ENCODE measurements around the gene NOD1. TPM values are rescaled to one million over a fixed set of nuclear protein-coding genes. Genes with fewer than 3 reads are reported as not detected.

The NOD1 gene
- total and polyA plus RNA-seq, 2 of the 8 experiments (the other 6 are each of a cell fraction or from before 2014, with no cell fraction given): 3.8 to 6.5 TPM

DNA sequence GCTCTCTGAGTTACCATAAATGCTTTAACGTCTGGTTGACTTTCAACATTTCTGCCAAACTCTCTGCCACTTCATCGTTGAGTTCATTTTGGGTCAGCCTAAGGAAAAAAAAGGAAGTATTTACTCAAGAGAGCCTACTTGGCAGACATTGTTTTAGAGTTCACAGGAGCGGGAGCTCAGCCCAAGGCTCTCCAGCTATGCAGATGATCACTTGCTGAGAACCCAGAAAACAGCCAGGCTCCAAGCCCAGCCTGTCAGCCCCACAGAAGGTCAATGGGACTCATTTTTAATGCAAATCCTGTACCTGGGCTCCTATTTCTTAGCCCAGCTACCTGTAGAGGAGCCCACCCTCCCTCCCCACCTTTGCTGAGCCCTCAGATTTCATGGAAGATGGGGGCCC is 45.5 kb downstream of the NOD1 start:
- no peak overlapping the region for H2BK20ac ChIP-seq (ENCODE audit: low read length)
- no peak overlapping the region for H3K23ac ChIP-seq (ENCODE audit: insufficient read length)
- no peaks in the 10 kb centered on the region for H3K27me3 ChIP-seq (replicated peaks in 1 of 4; ENCODE audit: control insufficient read depth in 3 of 4, extremely low read depth in 1 of 4, insufficient read depth in 3 of 4, low read length in 3 of 4)
- no peak overlapping the region for H2AFZ ChIP-seq (ENCODE audit: low read length)
- FAIRE-seq (no peak), DNase-seq (ENCODE audit: low read depth in 1 of 2, low spot score in 2 of 2) (no peak)
- H3K27ac ChIP-seq (ENCODE audit: low read depth, low read length): no peak overlapping the region
- H3K4me1 ChIP-seq (replicated peaks in 1 of 4; ENCODE audit: control insufficient read depth in 3 of 4, insufficient read depth in 4 of 4, low read length in 3 of 4): peaks cover 2 to 11% (median 10%) of the 10 kb centered on the region in 4 experiments; a peak in 4 of 7 replicates
- 19% methylated on average over 3 of the region's 3 CpGs; no CpG with 5 or more reads in 1 of the 2 experiments for WGBS, 2 experiments (ENCODE audit: extremely low coverage in 1 of 2, insufficient coverage in 1 of 2, insufficient read length in 1 of 2, insufficient replicate concordance in 2 of 2, low coverage in 1 of 2, low lambda C conversion rate in 2 of 2, missing lambda C conversion rate in 1 of 2)
- H3K4ac ChIP-seq (replicated peaks; ENCODE audit: insufficient read length, low read depth, low read length): no peak overlapping the region
- H3K56ac ChIP-seq (replicated peaks; ENCODE audit: insufficient read length, low read depth, low read length): no peak overlapping the region
- no peak overlapping the region for H2BK120ac ChIP-seq (replicated peaks; ENCODE audit: low read depth, low read length)
- no peaks in the 10 kb centered on the region for H3K23me2 ChIP-seq (ENCODE audit: low read depth, low read length)
- peak overlapping the region; percentile 6 to 39; a peak in 3 of 4 replicates for H3K4me2 ChIP-seq (ENCODE audit: insufficient read depth in 1 of 2, low read depth in 2 of 2, low read length in 2 of 2)
- H3K9me3 ChIP-seq (ENCODE audit: insufficient read depth in 2 of 2, low read depth in 1 of 2, low read length in 1 of 2): peaks cover 0 to 2% of the 10 kb centered on the region in 2 experiments; a peak in 1 of 4 replicates
- H3K18ac ChIP-seq (ENCODE audit: extremely low read depth, low read length): no peak overlapping the region
- H4K20me1 ChIP-seq (replicated peaks in 1 of 2; ENCODE audit: control insufficient read depth in 1 of 2, insufficient read depth in 2 of 2, low read length in 2 of 2): no peaks in the 10 kb centered on the region
- H2BK15ac ChIP-seq (ENCODE audit: low read length): no peak overlapping the region
- H2BK5ac ChIP-seq (ENCODE audit: low read depth, low read length): no peak overlapping the region
- no peak overlapping the region for H3K14ac ChIP-seq (ENCODE audit: insufficient read length)
- H4K8ac ChIP-seq (ENCODE audit: extremely low read depth, insufficient read depth, low read length): no peak overlapping the region
- H4K91ac ChIP-seq (replicated peaks; ENCODE audit: insufficient read length, low read length): no peak overlapping the region
- H2AK5ac ChIP-seq (ENCODE audit: low read depth, low read length): no peak overlapping the region
- peaks cover 0 to 9% (median 0%) of the 10 kb centered on the region in 4 experiments; a peak in 1 of 8 replicates for H3K36me3 ChIP-seq (ENCODE audit: control insufficient read depth in 2 of 4, insufficient read depth in 4 of 4, low read length in 3 of 4)
- H4K5ac ChIP-seq (ENCODE audit: insufficient read length, low read depth, low read length): no peak overlapping the region
- POLR2A ChIA-PET (ENCODE audit: partially characterized antibody): no interaction called here
- H3K9ac ChIP-seq (replicated peaks in 1 of 4; ENCODE audit: extremely low read depth in 1 of 4, low read depth in 3 of 4, low read length in 3 of 4): no peak overlapping the region
- no peaks in the 10 kb centered on the region for H3K79me2 ChIP-seq (ENCODE audit: control insufficient read depth in 1 of 2, insufficient read depth in 2 of 2, low read length in 2 of 2)
- H3K79me1 ChIP-seq (ENCODE audit: low read depth, low read length): no peaks in the 10 kb centered on the region; the same call in 1 of the 2 replicates
- H2BK12ac ChIP-seq (ENCODE audit: low read depth, low read length): no peak overlapping the region
- no peak overlapping the region; a peak in 1 of 8 replicates for H3K4me3 ChIP-seq (ENCODE audit: extremely low read depth in 1 of 4, insufficient read depth in 2 of 4, low read depth in 3 of 4, low read length in 4 of 4)
- CTCF ChIA-PET (ENCODE audit: partially characterized antibody): interaction anchor here (0.6 to 0.8 kb wide), 2 partner anchors 22 to 1586 kb away, joined by 3 read pairs; no protein-coding TSS in a partner anchor
- no peak for TF ChIP-seq EP300 (IDR thresholded peaks at IDR 0.05; ENCODE audit: borderline replicate concordance in 1 of 2, low read depth in 2 of 2, low read length in 2 of 2)
- TF ChIP-seq FOSL1 (IDR thresholded peaks at IDR 0.05; ENCODE audit: insufficient read depth, low read depth, low read length): no peak
- TF ChIP-seq GTF2F1 (IDR thresholded peaks at IDR 0.05; ENCODE audit: borderline replicate concordance, low read depth, low read length): no peak
- TF ChIP-seq POLR2AphosphoS5 (IDR thresholded peaks at IDR 0.05; ENCODE audit: low read depth, low read length): 0 out of 2 replicates have a peak, but pooled peaks have one; percentile 20
- no peak for TF ChIP-seq BRCA1 (IDR thresholded peaks at IDR 0.05; ENCODE audit: low read depth, low read length)
- no peak for TF ChIP-seq TBP (IDR thresholded peaks at IDR 0.05; ENCODE audit: low read depth, low read length)
- no peak for TF ChIP-seq CBX8 (IDR thresholded peaks at IDR 0.05; ENCODE audit: borderline replicate concordance, low read depth, low read length)
- no peak for TF ChIP-seq NANOG (IDR thresholded peaks at IDR 0.05; ENCODE audit: insufficient read depth, low read depth, low read length, poor library complexity, severe bottlenecking)
- TF ChIP-seq RBBP5 (IDR thresholded peaks at IDR 0.05; ENCODE audit: borderline replicate concordance, low read depth, low read length): no peak
- TF ChIP-seq, protein P1, sequence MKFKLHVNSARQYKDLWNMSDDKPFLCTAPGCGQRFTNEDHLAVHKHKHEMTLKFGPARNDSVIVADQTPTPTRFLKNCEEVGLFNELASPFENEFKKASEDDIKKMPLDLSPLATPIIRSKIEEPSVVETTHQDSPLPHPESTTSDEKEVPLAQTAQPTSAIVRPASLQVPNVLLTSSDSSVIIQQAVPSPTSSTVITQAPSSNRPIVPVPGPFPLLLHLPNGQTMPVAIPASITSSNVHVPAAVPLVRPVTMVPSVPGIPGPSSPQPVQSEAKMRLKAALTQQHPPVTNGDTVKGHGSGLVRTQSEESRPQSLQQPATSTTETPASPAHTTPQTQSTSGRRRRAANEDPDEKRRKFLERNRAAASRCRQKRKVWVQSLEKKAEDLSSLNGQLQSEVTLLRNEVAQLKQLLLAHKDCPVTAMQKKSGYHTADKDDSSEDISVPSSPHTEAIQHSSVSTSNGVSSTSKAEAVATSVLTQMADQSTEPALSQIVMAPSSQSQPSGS (IDR thresholded peaks at IDR 0.05; ENCODE audit: low read length): no peak
- no peak for TF ChIP-seq SP4 (IDR thresholded peaks at IDR 0.05; ENCODE audit: low read length)
- no peak for TF ChIP-seq KDM4A (IDR thresholded peaks at IDR 0.05; ENCODE audit: low read depth, low read length, severe bottlenecking)

Measured in H1 (cell line).